GM19239 (cell line): ENCODE results near the gene NMBR.
"Not testable (repeated sequence)": the region's sequence is repeated elsewhere in the genome, so short reads cannot be mapped to it uniquely, and the experiment has no call there.

Source experiments
- DNase-seq: peaks from one replicate; pipeline ENCODE4 v3.0.0; 2011; ENCODE audit warnings: low spot score; ENCODE audit not compliant: insufficient read length
- FAIRE-seq: peaks from 2 replicates; lab custom pipeline; 2011; peaks lifted over from hg19 to GRCh38; lab: Jason Lieb, UNC

Gene NMBR

GRCh38 chr6:142155895-142156757, 9.2 kb upstream of the NMBR start:
- peak; percentile 64 for FAIRE-seq
- no peak for DNase-seq

DNA sequence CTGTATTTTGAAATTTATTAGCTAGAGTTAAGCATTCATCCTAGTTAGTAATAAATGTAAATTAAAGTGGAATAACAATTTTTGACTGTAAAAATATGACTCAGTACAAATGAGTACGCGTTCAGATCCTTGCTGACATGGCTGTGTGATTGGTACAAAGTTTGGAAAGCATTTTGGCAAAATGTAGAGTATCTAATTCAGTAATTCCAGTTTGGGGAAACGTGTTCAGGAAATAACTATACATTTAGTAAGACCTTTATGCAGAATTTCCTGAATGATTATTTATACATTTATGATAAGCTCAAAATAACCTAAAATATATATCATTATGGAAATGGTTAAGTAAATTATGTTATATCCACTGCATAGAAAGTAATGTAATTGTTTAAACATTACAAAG, 8.2 kb upstream of the NMBR start:
- FAIRE-seq: no peak
- DNase-seq: no peak

DNA sequence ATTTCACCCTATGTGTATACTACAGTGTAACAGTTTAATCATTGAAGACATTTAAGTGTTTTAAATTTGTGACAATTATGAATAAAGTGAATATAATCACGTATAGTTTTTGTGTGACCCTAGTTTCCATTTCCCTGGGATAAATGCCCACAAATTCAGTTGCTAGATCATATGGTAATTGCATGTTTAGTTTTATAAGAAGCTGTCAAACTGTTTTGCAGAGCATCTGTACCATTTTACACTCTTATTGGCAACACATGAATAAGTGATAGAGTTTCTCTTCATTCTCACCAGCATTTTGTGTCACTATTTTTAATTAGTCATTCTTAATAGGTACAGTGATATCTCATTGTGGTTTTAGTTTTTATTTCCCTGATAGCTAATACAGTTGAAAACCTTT, 7.4 kb upstream of the NMBR start:
- no peak for FAIRE-seq
- DNase-seq: no peak

- no peak for DNase-seq
- FAIRE-seq: no peak
Observed at GRCh38 chr6:142153196-142153595, 6.3 kb upstream of the NMBR start.

- DNase-seq: no peak
- FAIRE-seq: no peak
Observed at GRCh38 chr6:142152746-142153145, 5.8 kb upstream of the NMBR start.

GRCh38 chr6:142141531-142141930, 5.4 kb downstream of the NMBR start:
- FAIRE-seq, DNase-seq: not testable (repeated sequence)

DNA sequence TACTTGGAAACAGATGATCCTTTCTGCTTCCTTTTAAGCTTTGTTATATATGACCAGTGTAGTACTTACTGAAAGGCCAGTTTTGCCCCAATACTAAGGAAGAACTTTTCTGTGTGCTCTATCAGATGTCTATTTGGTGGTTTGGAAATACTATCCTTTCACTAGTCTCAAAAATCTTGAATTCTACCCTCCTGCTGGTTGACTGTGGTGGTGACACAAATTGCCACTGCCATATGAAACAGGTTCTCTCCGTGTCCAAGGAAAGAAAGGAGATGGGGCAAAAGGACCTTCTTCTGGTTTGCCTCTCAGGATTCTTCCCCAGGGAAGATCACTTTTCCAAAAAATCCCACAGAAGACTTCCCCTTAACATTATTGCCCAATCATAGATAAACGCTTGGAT, 8.0 kb downstream of the NMBR start:
- DNase-seq (no peak), FAIRE-seq (no peak)

- no peak for FAIRE-seq
- DNase-seq: no peak
Observed at GRCh38 chr6:142132625-142133024, 14.3 kb downstream of the NMBR start, which contains the start of gene GJE1. Gene GJE1, plus strand, starts transcription at chr6:142132925. Its CDS starts 234 bp downstream, at chr6:142133159.

DNA sequence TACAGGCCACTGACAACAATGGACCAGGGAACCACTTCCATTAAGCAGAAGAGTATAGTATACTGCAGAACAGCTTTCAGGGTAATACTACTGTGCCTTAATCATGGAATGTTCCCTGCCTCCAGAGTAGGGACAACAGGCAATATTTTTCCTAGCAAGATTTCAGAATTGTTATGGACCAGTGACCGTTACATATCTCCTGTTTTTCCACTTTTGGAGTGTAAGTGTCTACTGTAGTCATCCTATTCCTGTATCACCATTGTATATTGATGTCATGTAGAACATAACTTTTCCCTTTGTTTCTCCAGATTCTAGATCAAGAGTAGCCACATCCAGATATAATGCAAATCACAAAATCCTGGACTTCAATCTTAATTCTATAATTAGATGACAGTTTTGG, 16.1 kb downstream of the NMBR start:
- DNase-seq (no peak), FAIRE-seq (no peak)

DNA sequence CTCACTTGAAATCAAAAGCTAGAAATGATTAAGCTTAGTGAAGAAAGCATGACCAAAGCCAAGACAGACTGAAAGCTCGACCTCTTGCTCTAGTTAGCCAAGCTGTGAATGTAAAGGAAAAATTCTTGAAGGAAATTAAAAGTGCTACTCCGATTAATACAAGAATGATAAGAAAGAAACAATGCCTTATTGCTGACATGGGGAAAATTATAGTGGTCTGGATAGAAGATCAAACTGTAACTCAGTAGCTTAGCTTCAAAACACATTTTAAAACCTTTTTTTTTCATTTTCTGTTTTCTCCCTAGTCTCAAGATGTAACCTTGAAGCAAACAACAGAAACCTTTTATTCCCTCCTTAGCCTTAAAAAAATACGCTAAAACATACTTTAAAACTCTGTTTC, 25.6 kb downstream of the NMBR start:
- no peak for FAIRE-seq
- DNase-seq: no peak

GRCh38 chr6:142118925-142119324, 28.0 kb downstream of the NMBR start:
- FAIRE-seq (peak; percentile 28), DNase-seq (no peak)

- DNase-seq (no peak), FAIRE-seq (no peak)
Observed at GRCh38 chr6:142118328-142118727, 28.6 kb downstream of the NMBR start.

DNA sequence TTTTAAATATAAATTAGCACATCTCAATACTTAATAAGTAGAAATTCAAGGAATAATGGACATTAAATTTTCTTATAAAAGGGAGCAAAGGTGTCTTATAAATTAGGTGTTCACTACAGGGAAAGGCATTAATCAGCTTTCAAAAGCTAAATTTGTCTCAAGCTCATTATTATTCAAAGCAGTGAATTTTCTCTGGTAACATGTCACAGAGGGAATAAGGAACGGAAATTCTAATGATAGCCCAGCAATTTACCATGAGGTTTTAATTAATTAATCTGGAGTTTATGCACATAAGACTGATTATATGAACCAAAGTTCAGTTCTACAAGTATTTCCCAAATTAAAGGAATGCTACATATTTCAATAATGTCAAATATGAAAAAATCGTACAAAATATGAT, 29.6 kb downstream of the NMBR start:
- FAIRE-seq: no peak

DNA sequence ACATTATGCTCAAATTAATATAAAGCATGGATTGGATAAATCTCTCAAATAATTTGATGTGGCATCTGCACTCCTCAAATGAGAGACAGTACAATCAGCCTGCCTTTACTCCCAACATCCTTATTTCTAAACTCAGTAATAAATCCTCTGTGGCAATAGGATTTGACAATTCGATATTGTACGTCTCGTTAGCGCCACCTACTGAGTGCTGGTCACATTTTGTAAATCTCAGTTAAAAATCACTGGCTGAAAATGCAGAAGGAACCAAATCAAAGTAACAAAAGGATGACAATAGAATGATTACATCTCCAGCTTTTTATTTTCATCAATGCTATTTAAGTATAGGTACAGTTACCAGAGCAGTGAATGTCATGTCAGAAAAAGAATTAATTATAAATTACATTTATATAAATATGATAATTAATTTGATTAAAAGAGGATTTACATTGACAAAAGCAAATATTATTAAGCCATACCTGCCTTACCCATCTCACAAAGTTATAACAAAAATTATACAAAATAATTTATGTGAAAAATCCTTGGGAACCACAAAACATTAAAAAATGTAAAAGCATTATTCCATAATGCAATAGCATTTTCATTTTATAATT, 34.4 kb downstream of the NMBR start:
- DNase-seq (peak; percentile 15), FAIRE-seq (peak; percentile 78)

More for the DNA sequence above, 29.6 kb downstream of the NMBR start:
- no peak for DNase-seq

DNA sequence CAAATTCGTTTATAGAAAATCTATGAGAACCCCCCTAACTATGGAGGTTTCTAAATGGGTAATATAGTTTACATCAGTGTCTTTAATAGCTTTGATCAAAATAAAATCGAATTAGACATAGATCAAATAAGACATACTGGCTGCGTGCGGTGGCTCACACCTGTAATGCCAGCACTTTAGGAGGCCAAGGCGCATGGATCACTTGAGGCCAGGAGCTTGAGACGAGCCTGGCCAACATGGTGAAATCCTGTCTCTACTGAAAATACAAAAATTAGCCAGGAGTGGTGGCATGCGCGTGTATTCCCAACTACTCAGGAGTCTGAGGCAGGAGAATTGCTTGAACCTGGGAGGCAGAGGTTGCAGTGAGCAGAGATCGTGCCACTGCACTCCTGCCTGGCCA, 36.1 kb downstream of the NMBR start:
- not testable (repeated sequence) for FAIRE-seq, DNase-seq

DNA sequence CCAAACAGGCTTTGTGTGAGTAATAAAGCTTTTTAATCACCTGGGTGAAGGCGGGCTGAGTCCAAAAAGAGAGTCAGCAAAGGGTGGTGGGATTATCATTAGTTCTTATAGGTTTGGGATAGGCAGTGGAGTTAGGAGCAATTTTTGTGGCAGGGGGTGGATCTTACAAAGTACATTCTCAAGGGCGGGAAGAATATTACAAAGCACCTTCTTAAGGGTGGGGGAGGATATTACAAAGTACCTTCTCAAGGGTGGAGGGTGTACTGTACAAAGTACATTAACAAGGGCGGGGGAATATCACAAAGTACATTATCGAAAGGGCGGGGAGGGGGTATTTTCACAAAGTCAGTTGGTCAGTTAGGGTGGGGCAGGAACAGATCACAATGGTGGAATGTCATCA, 42.1 kb downstream of the NMBR start:
- not testable (repeated sequence) for FAIRE-seq, DNase-seq

GRCh38 chr6:142088858-142089216, 58.1 kb downstream of the NMBR start:
- FAIRE-seq: no peak
- no peak for DNase-seq

- no peak for FAIRE-seq
- no peak for DNase-seq
Observed at GRCh38 chr6:142087950-142088857, 58.7 kb downstream of the NMBR start.

DNA sequence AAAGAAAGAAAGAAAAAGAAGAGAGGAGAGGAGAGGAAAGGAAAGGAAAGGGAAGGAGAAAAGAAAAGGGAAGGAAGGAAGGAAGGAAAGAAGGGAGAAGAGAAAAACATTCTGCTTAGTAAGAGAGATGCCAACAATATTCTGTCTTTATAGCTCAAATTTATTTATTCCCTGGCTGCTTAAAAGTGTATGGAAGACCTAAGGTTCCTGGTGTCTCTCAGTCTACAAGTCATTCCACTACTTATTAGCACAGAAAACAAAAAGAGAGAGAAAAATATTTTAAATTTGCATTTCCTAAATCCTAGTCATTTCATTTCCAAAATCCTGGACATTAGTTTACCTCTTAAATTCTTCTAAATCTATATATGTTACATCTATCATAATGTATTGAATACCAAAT, 67.8 kb downstream of the NMBR start:
- DNase-seq (no peak), FAIRE-seq (no peak)

- DNase-seq (no peak), FAIRE-seq (no peak)
Observed at GRCh38 chr6:142075516-142076101, 71.3 kb downstream of the NMBR start.
